Activated CD4-positive, alpha-beta T cell treated with anti-CD3 and anti-CD28 coated beads, Interleukin-2, amount 50 U/mL, for 48 hours (primary cell): ENCODE results near the gene CD247.
A peak's percentile ranks its signal among the peaks of the same experiment; 100 is the strongest.

Experiments used
- DNase-seq, 2 experiments: peaks; one replicate each; pipeline ENCODE4 v3.0.0-alpha.2; 2020

The CD247 gene

DNA sequence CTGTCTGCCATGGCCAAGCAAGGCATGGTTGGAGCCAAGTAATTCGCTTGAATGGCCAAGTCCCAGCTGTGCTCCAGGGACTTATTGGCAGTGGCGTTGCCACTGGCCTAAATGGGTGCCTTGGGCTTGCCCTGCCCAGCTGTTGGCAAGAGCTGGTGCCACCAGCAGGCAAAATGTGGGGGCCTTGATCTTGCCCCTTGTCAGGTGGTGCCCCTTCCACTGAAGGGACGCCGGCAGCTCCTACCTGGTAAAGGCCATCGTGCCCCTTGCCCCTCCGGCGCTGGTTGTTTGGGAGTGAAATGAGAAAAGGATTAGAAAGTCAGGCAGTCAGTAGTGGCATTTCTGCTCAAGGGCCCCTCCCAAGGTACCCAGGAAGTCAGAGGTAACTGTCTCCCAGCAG lies 85.5 kb downstream of the CD247 start:
- DNase-seq, result no peak

DNA sequence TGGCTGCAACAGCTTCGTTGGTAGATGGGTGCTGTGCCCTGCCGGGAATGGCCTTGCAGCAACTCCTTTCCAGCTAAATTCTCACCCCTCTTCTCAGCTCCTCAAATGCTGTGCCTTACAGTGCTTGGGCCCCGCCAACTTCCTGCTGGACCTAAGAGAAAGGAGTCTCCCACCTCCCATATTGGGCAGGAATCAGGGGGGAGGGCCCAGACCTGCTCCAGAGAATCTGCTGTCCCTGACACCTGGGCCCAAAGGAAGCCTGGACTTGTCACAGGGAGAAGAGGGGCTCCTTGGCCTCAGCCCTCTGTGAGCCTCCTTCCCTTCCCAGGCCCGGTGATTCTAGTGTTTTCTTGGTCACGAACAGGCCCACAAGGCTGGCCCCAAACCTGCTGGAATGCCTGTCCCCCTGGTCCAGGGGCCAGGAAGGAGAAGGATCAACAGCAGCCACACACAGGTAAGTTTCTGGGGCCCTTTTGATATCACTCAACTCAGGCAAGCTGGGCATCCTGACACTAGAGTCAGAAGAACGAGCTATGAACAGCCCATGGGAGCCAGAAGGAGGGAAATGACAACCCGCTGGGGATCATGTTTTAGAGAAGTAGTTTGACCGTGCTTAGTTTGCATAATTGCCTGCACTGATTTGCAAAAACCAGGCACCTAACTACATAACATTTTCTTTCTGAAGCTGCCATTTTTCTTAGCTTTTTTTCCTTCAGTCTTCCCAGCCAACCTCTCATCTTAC lies 86.2 kb downstream of the CD247 start:
- DNase-seq, result no peak

DNA sequence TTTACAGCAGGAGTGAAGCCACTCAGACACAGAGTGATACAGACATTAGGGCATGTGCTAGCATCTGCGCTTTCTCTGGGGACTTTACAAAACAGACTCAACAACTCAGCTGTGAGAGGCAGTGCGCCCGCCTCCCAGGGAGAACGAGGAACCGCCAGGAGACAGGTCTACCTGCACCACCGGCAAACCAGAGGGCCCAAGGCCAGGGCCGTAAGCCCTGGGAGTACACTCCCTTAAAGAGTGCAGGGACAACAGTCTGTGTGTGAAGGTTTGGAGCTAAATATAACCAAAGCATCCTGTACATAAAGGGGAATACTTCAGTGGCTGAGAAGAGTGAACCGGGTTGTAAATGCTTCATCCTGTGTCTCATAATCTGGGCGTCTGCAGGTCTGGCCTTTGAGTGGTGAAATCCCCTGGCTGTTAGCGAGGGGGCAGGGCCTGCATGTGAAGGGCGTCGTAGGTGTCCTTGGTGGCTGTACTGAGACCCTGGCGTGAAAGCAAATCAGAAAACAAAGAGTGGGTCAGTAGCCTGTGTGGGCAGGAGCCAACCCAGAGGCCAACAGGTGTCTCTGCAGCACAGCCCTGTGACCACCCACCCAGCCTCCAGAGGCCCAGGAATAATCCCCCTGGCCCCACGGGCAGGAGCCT lies 86.9 kb downstream of the CD247 start:
- no peak for DNase-seq

- no peak for DNase-seq
Measured at GRCh38 chr1:167430849-167431242, 87.5 kb downstream of the CD247 start.

DNA sequence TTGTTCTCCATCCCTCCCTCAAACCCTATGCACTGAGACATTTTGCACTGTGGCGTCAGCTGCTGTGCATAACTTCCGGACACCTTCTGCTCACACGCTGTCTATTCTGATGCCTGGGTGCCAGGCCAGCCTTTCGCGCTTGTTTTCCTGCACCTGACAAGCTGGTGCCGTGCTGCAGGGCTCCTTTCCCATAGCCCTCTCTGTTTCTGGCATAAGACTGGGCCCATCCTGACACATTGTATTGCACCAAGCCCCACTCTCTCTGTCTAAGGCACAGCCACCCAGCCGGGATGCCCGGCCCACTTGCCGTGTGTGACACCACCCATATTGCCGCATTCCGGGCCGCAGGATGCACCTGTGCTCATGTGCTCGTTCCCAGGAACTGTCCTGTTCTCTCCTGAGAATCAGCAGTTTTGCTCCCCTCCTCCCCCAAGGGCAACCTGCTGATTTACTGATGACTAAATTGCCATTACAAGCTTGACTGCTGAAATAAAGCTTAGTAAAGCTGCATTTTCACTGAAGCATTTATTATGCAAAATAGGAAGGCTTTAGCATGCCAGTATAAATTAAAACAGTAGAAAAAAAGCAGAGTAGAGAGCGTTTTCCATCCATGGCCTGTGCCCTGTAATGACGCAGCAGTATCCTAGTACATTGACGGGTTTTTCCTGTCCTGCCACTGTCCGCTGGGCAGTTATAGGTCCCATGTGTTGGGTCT lies 88.0 kb downstream of the CD247 start:
- no peak for DNase-seq

DNA sequence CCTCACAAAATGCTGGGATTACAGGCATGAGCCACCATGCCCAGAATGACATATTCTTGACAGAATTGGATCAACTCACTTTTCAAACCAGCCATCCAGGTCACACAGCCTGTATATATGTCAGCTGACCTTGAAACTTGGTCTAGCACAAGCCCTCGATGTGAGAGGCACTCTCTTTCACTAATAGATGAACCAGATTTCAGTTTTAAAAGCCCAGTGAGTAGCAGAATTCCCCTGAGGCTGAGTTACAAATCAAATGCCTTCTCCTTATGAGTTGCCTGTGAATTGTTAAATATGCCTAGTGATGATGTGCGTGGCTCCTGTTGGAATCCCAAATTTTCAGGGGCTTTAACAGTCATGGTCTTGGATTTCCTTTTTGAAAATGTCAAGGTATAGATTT lies 88.7 kb downstream of the CD247 start:
- no peak for DNase-seq

GRCh38 chr1:167428395-167428794 lies 89.9 kb downstream of the CD247 start:
- DNase-seq, result no peak

DNA sequence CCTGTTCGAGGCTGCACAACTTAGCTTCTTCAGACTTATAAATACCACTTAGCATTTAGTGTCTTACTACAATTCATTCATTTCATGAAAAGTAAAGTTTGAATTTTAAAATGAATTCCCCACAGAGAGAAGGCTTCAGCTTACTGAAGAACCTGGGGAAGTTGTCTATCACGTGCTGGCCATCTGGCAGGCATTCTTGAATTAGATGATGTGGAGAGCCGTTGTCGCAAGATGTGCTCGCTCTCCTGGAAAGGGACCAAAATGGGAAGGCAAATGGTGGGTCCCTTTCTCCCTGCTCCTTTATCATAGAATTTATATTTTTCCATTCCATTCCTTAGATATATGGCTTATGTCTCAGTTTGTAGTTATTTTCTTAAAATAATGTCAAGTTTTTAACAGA lies 90.5 kb downstream of the CD247 start:
- DNase-seq, result no peak

DNA sequence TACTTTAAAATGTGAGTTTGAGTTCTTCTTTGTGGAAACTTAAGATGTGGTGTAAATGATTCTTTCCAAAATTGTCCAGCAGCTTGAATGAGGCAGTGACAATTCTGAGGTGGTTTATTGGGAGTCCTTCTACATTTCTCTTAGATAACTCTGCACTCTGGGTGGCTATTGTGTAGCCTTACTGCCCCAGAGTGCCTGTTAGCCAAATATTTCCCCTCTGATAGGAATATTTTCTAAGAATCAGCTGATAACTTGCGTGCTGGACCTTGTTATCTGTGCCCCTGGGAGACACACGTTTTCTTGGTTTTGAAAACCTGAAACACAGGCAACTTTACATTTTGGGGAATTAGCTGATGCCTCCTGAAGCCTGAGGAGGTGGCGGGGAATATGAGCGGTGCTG lies 91.6 kb downstream of the CD247 start:
- DNase-seq, result no peak

GRCh38 chr1:167425482-167425881 lies 92.8 kb downstream of the CD247 start:
- DNase-seq, result no peak

DNA sequence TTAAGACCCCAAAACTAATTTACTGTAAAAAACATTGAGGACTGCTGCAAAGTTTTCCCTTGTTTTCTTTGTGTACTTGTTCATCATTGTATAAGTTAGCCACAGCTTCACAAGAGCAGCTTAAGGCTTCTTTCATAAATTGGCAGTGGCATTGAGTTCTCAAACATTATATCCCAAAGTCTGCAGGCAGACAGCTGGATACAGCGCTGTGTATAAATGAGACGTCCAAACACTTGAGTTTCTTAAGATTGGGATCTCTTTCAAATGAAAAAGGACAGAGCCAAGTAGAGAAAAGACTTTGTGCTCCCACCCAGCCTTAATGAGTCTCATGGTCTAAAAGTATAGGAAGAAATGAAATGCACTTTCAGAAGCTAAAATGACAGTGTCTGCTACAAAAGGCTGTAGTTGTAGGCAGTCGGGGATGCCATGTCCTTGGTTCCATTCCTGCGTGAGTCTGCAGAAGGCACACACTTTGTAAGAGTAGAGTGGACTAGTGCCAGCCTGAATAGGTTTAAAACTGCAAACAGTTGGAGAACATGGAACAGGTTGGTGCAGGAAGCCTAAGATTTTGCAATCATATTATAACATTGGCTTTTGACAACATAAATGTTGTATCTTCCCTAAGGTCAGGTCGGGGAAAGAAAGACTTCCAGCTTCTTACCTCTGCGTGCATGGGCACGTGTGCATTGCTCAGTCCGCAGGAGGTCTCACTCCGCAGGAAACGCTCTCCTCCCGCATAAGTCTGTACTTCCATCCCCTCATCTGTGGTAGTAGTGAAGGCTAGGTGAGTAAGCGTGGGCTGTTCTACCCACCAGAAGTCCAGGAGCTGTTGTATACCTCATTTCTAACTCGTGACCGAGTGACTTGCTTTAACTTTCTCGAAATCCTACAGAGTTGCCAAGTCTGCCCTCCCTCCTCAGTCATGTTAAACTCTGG lies 94.4 kb downstream of the CD247 start:
- DNase-seq, result no peak

DNA sequence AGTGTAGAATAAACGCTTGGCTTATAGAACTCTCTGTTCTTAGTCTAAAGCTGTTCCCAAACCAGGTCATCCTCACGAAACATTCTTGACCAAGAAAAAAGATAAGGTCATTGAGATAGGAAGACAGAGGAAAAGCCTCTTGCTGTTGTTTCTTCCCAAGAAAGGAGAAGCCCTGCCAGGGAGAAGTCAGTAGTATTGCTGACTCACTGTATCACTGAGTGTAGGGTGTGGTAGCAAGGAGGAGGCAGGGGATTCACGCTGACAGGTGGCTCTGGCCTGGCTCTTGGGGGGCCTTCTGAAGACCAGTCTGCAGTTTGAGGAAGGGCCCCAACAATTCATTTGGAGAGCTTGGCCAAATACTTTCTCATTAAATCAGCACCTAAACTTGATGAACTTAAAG lies 97.8 kb downstream of the CD247 start:
- no peak for DNase-seq

GRCh38 chr1:167419245-167419644 lies 99.1 kb downstream of the CD247 start:
- DNase-seq, result no peak

GRCh38 chr1:167418391-167418790 lies 99.9 kb downstream of the CD247 start:
- no peak for DNase-seq

DNA sequence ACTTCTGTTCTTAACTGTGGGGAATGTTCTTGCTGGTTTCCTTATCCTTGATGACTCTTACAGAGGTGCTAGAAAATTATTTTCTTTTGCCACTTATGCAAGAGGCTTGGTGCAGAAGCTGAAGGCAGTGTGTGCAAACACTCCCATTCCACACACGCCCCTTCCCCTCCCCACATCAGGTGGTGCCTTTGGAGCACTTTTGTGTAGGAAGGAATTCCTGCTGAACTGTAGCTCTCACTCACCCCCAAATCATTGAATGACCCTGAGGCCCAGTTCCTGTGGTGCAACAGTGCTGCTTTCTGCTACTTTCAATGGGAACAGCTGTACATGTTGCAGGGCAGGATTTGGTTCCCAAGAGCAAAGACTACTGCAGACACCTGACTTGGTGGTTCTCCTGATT lies 101.8 kb downstream of the CD247 start:
- no peak for DNase-seq

DNA sequence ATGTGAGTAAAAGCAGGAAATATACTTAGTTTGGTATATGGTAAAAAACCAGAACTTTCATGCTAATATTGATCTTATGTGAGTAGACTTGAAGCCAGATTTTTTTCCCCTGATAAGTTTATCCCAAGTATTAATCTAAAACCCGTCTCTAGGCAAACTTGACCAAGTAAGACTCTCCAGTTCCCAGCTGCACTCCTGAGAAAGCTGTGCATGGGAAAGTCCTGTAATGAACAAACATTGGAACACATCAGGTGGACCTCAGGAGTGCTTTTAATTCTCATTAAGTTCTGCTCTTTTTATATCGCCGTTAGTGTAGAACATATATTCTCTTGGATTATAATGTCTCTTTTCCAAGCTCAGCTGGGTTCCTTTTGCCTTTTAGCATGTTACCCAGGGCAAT lies 105.0 kb downstream of the CD247 start:
- no peak for DNase-seq

GRCh38 chr1:167412920-167413319 lies 105.4 kb downstream of the CD247 start:
- DNase-seq, result no peak

DNA sequence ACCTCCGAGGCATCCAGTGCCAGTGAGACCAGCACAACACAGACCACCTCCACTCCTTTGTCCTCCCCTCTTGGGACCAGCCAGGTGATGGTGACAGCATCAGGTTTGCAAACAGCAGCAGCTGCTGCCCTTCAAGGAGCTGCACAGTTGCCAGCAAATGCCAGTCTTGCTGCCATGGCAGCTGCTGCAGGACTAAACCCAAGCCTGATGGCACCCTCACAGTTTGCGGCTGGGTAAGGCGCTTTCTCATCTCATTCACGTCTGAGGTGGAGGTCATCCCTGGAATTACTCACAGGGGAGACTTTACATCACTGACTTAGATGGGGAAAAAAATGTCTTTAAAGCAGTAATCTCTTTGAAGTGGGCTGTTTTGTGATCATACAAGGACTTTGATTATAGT lies 106.3 kb downstream of the CD247 start:
- DNase-seq, result peak; percentile 34 to 37

GRCh38 chr1:167409183-167409582 lies 109.1 kb downstream of the CD247 start:
- no peak for DNase-seq

- DNase-seq, result no peak
Measured at GRCh38 chr1:167408355-167408754, 110.0 kb downstream of the CD247 start.

DNA sequence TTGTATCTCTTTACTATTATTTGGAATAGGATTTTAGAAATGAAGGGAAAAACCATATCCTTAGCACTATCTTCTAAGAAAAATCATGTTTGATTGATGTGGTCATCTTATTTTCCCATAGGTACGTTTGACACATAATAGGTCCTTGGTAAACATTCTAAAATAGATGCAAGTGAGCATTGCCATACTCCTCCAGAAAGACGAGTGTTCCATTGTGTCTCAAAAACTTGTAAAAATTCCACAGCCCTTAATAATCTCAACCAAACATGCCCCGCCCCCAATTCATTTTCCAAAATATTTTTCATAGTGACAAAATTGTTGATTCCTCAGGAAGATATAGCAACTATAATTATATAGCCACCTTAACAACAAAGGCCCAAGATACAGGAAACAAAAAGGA lies 113.4 kb downstream of the CD247 start:
- DNase-seq, result no peak

DNA sequence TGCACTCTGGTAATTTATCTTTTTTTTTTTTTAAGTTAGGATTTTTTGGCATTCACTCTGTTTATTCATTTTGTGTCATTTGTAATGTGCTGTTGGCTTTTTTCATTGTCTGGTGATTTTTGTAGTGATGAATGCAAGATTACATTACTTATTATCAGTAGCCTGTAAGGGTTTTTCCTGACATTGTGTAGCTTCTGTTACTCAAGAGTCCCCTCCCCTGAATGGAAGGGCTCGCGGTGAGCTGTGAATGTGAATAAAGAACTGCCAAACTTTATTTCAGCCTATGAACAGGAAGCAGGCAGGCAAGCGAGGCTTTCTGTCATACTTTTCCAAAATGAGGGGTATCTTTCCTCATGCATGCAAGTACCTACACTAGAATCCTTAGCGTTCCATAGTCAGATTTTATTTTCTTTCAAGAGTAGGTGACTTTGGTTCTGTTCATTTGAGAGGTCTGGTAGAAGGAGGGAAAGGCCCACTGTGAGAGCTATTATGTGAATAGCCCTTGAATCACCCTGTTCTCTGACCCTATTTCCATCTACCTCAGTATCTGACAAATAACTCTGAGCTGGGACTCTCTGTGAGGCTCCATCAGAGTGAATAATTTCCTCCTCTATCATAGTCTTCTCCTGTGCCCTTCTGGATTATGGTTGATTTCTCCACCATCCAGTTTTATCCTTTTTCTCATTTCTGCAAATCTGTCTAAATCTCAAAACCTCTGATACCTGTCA lies 114.0 kb downstream of the CD247 start:
- no peak for DNase-seq
